ENCODE results near the gene PNMA1. TPM values are rescaled to one million over a fixed set of nuclear protein-coding genes. Genes with fewer than 3 reads are reported as not detected.

The PNMA1 gene
- total RNA-seq, 1 donor from 2014 or later: 72.0 TPM

GRCh38 chr14:73723797-73724661 lies 9.8 kb upstream of the PNMA1 start:
- Mint-ChIP-seq H3K9me3 (ENCODE audit: low read depth) (no peaks in the 10 kb centered on the region), H3K4me3 (ENCODE audit: unreplicated experiment) (peak overlapping the region; percentile 46), H3K36me3 (ENCODE audit: low read depth) (peaks cover 29% of the 10 kb centered on the region), H3K27me3 (ENCODE audit: low read depth) (no peaks in the 10 kb centered on the region), H3K4me1 (ENCODE audit: low read depth) (peaks cover 55% of the 10 kb centered on the region), H3K27ac (ENCODE audit: unreplicated experiment) (peak overlapping the region; percentile 97)
- DNase-seq (ENCODE audit: low spot score): no peak
- TF ChIP-seq CTCF (IDR thresholded peaks at IDR 0.05): peak; percentile 67

- H3K4me1 Mint-ChIP-seq (ENCODE audit: low read depth): peaks cover 50% of the 10 kb centered on the region
- DNase-seq (ENCODE audit: low spot score): no peak
- no peaks in the 10 kb centered on the region for H3K27me3 Mint-ChIP-seq (ENCODE audit: low read depth)
- H3K4me3 Mint-ChIP-seq (ENCODE audit: unreplicated experiment): peak overlapping the region; percentile 46
- TF ChIP-seq CTCF (IDR thresholded peaks at IDR 0.05): no peak
- H3K36me3 Mint-ChIP-seq (ENCODE audit: low read depth): peaks cover 29% of the 10 kb centered on the region
- no peaks in the 10 kb centered on the region for H3K9me3 Mint-ChIP-seq (ENCODE audit: low read depth)
- H3K27ac Mint-ChIP-seq (ENCODE audit: unreplicated experiment): peak overlapping the region; percentile 97
Observed at GRCh38 chr14:73723406-73723796, 9.2 kb upstream of the PNMA1 start.

- DNase-seq (ENCODE audit: low spot score): no peak
- Mint-ChIP-seq H3K27ac (ENCODE audit: unreplicated experiment) (no peak overlapping the region), H3K27me3 (ENCODE audit: low read depth) (no peaks in the 10 kb centered on the region), H3K9me3 (ENCODE audit: low read depth) (no peaks in the 10 kb centered on the region), H3K4me3 (ENCODE audit: unreplicated experiment) (no peak overlapping the region), H3K4me1 (ENCODE audit: low read depth) (peaks cover 52% of the 10 kb centered on the region), H3K36me3 (ENCODE audit: low read depth) (peaks cover 28% of the 10 kb centered on the region)
- TF ChIP-seq CTCF (IDR thresholded peaks at IDR 0.05): no peak
Observed at GRCh38 chr14:73722581-73722980, 8.4 kb upstream of the PNMA1 start.

GRCh38 chr14:73721101-73721821 lies 7.1 kb upstream of the PNMA1 start:
- H3K27me3 Mint-ChIP-seq (ENCODE audit: low read depth): no peaks in the 10 kb centered on the region
- DNase-seq (ENCODE audit: low spot score): no peak
- peaks cover 53% of the 10 kb centered on the region for H3K4me1 Mint-ChIP-seq (ENCODE audit: low read depth)
- TF ChIP-seq CTCF (IDR thresholded peaks at IDR 0.05): no peak
- H3K27ac Mint-ChIP-seq (ENCODE audit: unreplicated experiment): no peak overlapping the region
- H3K9me3 Mint-ChIP-seq (ENCODE audit: low read depth): no peaks in the 10 kb centered on the region
- peaks cover 26% of the 10 kb centered on the region for H3K36me3 Mint-ChIP-seq (ENCODE audit: low read depth)
- no peak overlapping the region for H3K4me3 Mint-ChIP-seq (ENCODE audit: unreplicated experiment)

- no peak for TF ChIP-seq CTCF (IDR thresholded peaks at IDR 0.05)
- no peak overlapping the region for H3K27ac Mint-ChIP-seq (ENCODE audit: unreplicated experiment)
- H3K36me3 Mint-ChIP-seq (ENCODE audit: low read depth): peaks cover 26% of the 10 kb centered on the region
- peaks cover 47% of the 10 kb centered on the region for H3K4me1 Mint-ChIP-seq (ENCODE audit: low read depth)
- no peak overlapping the region for H3K4me3 Mint-ChIP-seq (ENCODE audit: unreplicated experiment)
- H3K9me3 Mint-ChIP-seq (ENCODE audit: low read depth): no peaks in the 10 kb centered on the region
- no peaks in the 10 kb centered on the region for H3K27me3 Mint-ChIP-seq (ENCODE audit: low read depth)
- DNase-seq (ENCODE audit: low spot score): no peak
Observed at GRCh38 chr14:73720636-73721035, 6.5 kb upstream of the PNMA1 start.

Measured in chondrocyte (in vitro differentiated cells).